Liver (tissue), 9 donors: Measurements from ENCODE around the gene BID. TPM values are rescaled to one million over a fixed set of nuclear protein-coding genes. Genes with fewer than 3 reads are reported as not detected.

Experiments used
- DNase-seq: peaks from one replicate; pipeline ENCODE4 v3.0.0-alpha.2; 2017; ENCODE audit warnings: low spot score
- H3K27ac ChIP-seq, 2 donors: one replicate each; pipeline ENCODE4 v1.7.0; 2013; ENCODE audit warnings: inconsistent platforms in 2 of 2, low read length in 2 of 2, control low read depth in 1 of 2, low read depth in 1 of 2, mild to moderate bottlenecking in 1 of 2
- H3K27me3 ChIP-seq, 4 donors: one replicate each; pipeline versions ENCODE4 v1.6.1 to v1.7.0; 2013; ENCODE audit warnings: low read length in 3 of 4, inconsistent platforms in 1 of 4, mild to moderate bottlenecking in 1 of 4, moderate library complexity in 1 of 4; ENCODE audit not compliant: control insufficient read depth in 4 of 4, insufficient read depth in 4 of 4
- H3K36me3 ChIP-seq, 4 donors: one replicate each; pipeline versions ENCODE4 v1.6.1 to v1.7.0; 2013; ENCODE audit warnings: low read length in 3 of 4, mild to moderate bottlenecking in 3 of 4, low read depth in 1 of 4, moderate library complexity in 1 of 4; ENCODE audit not compliant: control insufficient read depth in 4 of 4, insufficient read depth in 3 of 4
- H3K4me1 ChIP-seq, 4 donors: one replicate each; pipeline versions ENCODE4 v1.6.1 to v1.7.0; 2013; ENCODE audit warnings: low read length in 3 of 4, mild to moderate bottlenecking in 3 of 4, moderate library complexity in 1 of 4; ENCODE audit not compliant: control insufficient read depth in 4 of 4, insufficient read depth in 4 of 4
- H3K4me3 ChIP-seq, 3 donors: one replicate each; pipeline versions ENCODE4 v1.6.1 to v1.7.0; 2013; ENCODE audit warnings: low read length in 3 of 3, control low read depth in 1 of 3, low read depth in 1 of 3, mild to moderate bottlenecking in 1 of 3
- H3K9ac ChIP-seq, 2 donors: one replicate each; pipeline ENCODE4 v1.7.0; 2013; ENCODE audit warnings: low read length in 2 of 2, mild to moderate bottlenecking in 2 of 2, moderate library complexity in 2 of 2, control low read depth in 1 of 2, low read depth in 1 of 2
- H3K9me3 ChIP-seq, 4 donors: one replicate each; pipeline versions ENCODE4 v1.6.1 to v1.7.0; 2013; ENCODE audit warnings: low read length in 3 of 4; ENCODE audit not compliant: control insufficient read depth in 4 of 4
- EGR1 ChIP-seq, 2 donors: IDR thresholded peaks; 2 replicates each; pipeline ENCODE4 v1.6.1; 2016 to 2018; ENCODE audit warnings: antibody characterized with exemption in 2 of 2, low read depth in 2 of 2
- FOXA1 ChIP-seq: IDR thresholded peaks from 2 replicates; pipeline ENCODE4 v1.6.1; 2016; ENCODE audit warnings: antibody characterized with exemption
- FOXA2 ChIP-seq: IDR thresholded peaks from 2 replicates; pipeline ENCODE4 v1.6.1; 2016; ENCODE audit warnings: antibody characterized with exemption
- GABPA ChIP-seq, 2 donors: IDR thresholded peaks in 1 of 2; conservative IDR thresholded peaks in 1 of 2; 2 replicates each; pipeline ENCODE4 v1.6.1; 2016; ENCODE audit warnings: antibody characterized with exemption in 2 of 2, mild to moderate bottlenecking in 1 of 2, moderate library complexity in 1 of 2
- HNF4A ChIP-seq, 2 donors: conservative IDR thresholded peaks; 2 replicates each; pipeline ENCODE4 v1.6.1; 2016; ENCODE audit warnings: antibody characterized with exemption in 2 of 2, mild to moderate bottlenecking in 2 of 2
- HNF4G ChIP-seq: IDR thresholded peaks from 2 replicates; pipeline ENCODE4 v1.6.1; 2016; ENCODE audit warnings: antibody characterized with exemption
- JUND ChIP-seq, 2 donors: IDR thresholded peaks; 2 replicates each; pipeline ENCODE4 v1.6.1; 2016; ENCODE audit warnings: antibody characterized with exemption in 2 of 2
- NR2F2 ChIP-seq: IDR thresholded peaks from 2 replicates; pipeline ENCODE4 v1.6.1; 2016; ENCODE audit warnings: antibody characterized with exemption
- RAD21 ChIP-seq, 2 donors: IDR thresholded peaks; 2 replicates each; pipeline ENCODE4 v1.6.1; 2016; ENCODE audit warnings: antibody characterized with exemption in 2 of 2, mild to moderate bottlenecking in 2 of 2
- RXRA ChIP-seq, 2 donors: IDR thresholded peaks; 2 replicates each; pipeline ENCODE4 v1.6.1; 2017 to 2018; ENCODE audit warnings: antibody characterized with exemption in 2 of 2, mild to moderate bottlenecking in 1 of 2
- SP1 ChIP-seq: IDR thresholded peaks from 2 replicates; pipeline ENCODE4 v1.6.1; 2018; ENCODE audit warnings: antibody characterized with exemption, mild to moderate bottlenecking
- TAF1 ChIP-seq: conservative IDR thresholded peaks from 2 replicates; pipeline ENCODE4 v1.6.1; 2016; ENCODE audit warnings: antibody characterized with exemption, mild to moderate bottlenecking
- YY1 ChIP-seq: IDR thresholded peaks from 2 replicates; pipeline ENCODE4 v1.6.1; 2016; ENCODE audit warnings: antibody characterized with exemption, mild to moderate bottlenecking
- WGBS: extraction: QIAGEN DNeasy Blood & Tissue Kit; methylation state at CpG from one replicate; pipeline ENCODE4 v1.1.7; 2013; 5-methylcytosine and 5-hydroxymethylcytosine counted together
- polyA plus RNA-seq, 2 donors: library from polyadenylated mRNA; stranded (reverse) in 1 of 2; unstranded in 1 of 2; fragments of 200-250 nt in 1 of 2; fragments of >200 nt in 1 of 2; fragmentation: Nextera tagmentation in 1 of 2; extraction: Ambion mirVana in 1 of 2; gene quantifications; one replicate each; pipeline versions ENCODE4 v1.2.1 to v1.2.3, GENCODE V29; 2013 to 2015
- total RNA-seq, 2 donors: library from RNA; depleted of rRNA; stranded (reverse); fragments of >200 nt; gene quantifications; one replicate each; pipeline ENCODE4 v1.2.3, GENCODE V29; 2014
- TF ChIP-seq, protein P1 (sequence below): IDR thresholded peaks from 2 replicates; pipeline ENCODE4 v1.6.1; 2016; ENCODE audit warnings: antibody characterized with exemption
- TF ChIP-seq, protein P2 (sequence below): IDR thresholded peaks from 2 replicates; pipeline ENCODE4 v1.6.1; 2016; ENCODE audit warnings: antibody characterized with exemption
- TF ChIP-seq, protein P3 (sequence below): IDR thresholded peaks from 2 replicates; pipeline ENCODE4 v1.6.1; 2016; ENCODE audit warnings: antibody characterized with exemption
- TF ChIP-seq, protein P4 (sequence below): fragments of 150-350 bp; IDR thresholded peaks from 2 replicates; pipeline ENCODE4 v1.5.1; 2017; ENCODE audit warnings: improper control_type of control experiment, low read depth, low read length; ENCODE audit not compliant: missing input control
- TF ChIP-seq, protein P5 (sequence below): IDR thresholded peaks from 2 replicates; pipeline ENCODE4 v1.6.1; 2016; ENCODE audit warnings: antibody characterized with exemption, mild to moderate bottlenecking
- donor health status: healthy.
- donor health status: healthy.
- donor health status: healthy.
- donor health status: healthy.
- donor health status: healthy.

The BID gene
- total and polyA plus RNA-seq, 4 donors: 28.7 to 66.9 (median 52.6) TPM

DNA sequence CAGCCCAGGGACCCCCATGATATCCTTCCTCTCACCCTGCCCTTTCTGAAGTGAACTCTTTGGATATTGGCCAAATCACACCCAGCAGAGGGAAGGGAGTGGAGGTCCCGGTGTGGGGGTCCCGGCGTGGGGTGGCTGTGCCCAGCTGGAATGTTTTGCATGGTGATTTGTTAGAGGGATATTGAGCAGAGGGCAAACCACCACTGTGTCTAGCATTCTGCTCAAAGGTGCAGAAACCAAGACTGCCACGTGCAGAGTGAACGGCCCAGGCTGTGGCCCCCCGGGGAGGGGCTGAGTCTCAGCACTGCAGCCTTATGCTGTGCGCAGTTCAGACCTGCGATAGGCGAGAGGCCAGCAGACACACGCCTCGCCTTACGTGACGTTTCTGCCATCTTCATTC is 7.9 kb upstream of the BID start:
- H3K4me1 ChIP-seq: peaks cover 8 to 30% (median 19%) of the 10 kb centered on the region in 4 donors
- WGBS: 86% methylated on average over 13 of the region's 13 CpGs
- no peak overlapping the region for H3K4me3 ChIP-seq
- H3K9ac ChIP-seq: no peak overlapping the region
- no peak overlapping the region for H3K27ac ChIP-seq
- TF ChIP-seq, protein P1, sequence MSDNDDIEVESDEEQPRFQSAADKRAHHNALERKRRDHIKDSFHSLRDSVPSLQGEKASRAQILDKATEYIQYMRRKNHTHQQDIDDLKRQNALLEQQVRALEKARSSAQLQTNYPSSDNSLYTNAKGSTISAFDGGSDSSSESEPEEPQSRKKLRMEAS: no peak
- H3K36me3 ChIP-seq: no peaks in the 10 kb centered on the region
- no peaks in the 10 kb centered on the region for H3K27me3 ChIP-seq
- H3K9me3 ChIP-seq: no peaks in the 10 kb centered on the region
- no peak for DNase-seq

DNA sequence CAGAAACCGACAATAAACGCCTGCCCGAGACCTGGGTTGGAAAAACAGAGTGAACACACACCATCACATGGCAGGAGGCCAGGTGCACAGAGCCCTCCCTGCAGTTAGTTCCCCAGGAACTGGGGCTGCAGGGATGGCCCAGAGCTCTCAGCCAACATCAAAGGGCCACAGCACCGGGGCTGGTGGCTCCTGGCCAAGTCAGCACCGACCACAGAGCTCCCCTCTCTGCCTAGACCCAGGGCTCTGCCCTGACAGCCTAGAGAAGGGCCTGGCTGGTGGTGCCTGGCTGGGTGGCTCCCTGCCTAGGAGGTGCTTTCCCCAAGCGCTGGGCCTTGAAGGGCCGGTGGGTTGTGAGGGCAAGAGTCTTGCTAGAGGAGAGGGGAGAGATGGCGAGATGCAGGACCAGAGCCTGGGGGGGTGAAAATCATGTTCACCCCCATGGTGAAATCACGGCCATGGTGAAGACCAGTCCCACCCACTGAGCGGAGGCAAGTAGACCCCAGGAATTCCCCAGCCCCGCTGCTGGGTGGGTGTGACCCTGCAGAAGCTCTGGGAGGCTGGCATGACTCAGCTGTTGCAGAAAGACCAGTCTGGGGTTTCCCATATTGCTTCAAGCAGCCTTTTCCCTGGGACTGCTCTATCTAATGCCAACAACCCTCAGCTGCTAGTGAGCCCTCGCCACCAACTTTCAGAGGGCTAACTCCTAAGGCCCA is 7.2 kb upstream of the BID start:
- peaks cover 4 to 25% (median 17%) of the 10 kb centered on the region in 4 donors for H3K4me1 ChIP-seq

More for the DNA sequence above, 7.2 kb upstream of the BID start:
- no peak for DNase-seq
- no peak for TF ChIP-seq EGR1 (IDR thresholded peaks at IDR 0.05; ENCODE audit: low read depth in 2 of 2)
- no peak for TF ChIP-seq RAD21 (IDR thresholded peaks at IDR 0.05)
- TF ChIP-seq, protein P2, sequence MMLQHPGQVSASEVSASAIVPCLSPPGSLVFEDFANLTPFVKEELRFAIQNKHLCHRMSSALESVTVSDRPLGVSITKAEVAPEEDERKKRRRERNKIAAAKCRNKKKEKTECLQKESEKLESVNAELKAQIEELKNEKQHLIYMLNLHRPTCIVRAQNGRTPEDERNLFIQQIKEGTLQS: no peak
- no peak for TF ChIP-seq TAF1
- TF ChIP-seq FOXA2: no peak
- no peak for TF ChIP-seq JUND (IDR thresholded peaks at IDR 0.05)
- TF ChIP-seq, protein P1: no peak
- no peak for TF ChIP-seq YY1
- no peak for TF ChIP-seq GABPA (IDR thresholded peaks at IDR 0.05 in 1 of 2, conservative IDR thresholded peaks at IDR 0.05 in 1 of 2)
- TF ChIP-seq, protein P3, sequence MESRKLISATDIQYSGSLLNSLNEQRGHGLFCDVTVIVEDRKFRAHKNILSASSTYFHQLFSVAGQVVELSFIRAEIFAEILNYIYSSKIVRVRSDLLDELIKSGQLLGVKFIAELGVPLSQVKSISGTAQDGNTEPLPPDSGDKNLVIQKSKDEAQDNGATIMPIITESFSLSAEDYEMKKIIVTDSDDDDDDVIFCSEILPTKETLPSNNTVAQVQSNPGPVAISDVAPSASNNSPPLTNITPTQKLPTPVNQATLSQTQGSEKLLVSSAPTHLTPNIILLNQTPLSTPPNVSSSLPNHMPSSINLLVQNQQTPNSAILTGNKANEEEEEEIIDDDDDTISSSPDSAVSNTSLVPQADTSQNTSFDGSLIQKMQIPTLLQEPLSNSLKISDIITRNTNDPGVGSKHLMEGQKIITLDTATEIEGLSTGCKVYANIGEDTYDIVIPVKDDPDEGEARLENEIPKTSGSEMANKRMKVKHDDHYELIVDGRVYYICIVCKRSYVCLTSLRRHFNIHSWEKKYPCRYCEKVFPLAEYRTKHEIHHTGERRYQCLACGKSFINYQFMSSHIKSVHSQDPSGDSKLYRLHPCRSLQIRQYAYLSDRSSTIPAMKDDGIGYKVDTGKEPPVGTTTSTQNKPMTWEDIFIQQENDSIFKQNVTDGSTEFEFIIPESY: no peak
- TF ChIP-seq, protein P4, sequence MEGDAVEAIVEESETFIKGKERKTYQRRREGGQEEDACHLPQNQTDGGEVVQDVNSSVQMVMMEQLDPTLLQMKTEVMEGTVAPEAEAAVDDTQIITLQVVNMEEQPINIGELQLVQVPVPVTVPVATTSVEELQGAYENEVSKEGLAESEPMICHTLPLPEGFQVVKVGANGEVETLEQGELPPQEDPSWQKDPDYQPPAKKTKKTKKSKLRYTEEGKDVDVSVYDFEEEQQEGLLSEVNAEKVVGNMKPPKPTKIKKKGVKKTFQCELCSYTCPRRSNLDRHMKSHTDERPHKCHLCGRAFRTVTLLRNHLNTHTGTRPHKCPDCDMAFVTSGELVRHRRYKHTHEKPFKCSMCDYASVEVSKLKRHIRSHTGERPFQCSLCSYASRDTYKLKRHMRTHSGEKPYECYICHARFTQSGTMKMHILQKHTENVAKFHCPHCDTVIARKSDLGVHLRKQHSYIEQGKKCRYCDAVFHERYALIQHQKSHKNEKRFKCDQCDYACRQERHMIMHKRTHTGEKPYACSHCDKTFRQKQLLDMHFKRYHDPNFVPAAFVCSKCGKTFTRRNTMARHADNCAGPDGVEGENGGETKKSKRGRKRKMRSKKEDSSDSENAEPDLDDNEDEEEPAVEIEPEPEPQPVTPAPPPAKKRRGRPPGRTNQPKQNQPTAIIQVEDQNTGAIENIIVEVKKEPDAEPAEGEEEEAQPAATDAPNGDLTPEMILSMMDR: no peak
- TF ChIP-seq NR2F2: no peak
- TF ChIP-seq, protein P5, sequence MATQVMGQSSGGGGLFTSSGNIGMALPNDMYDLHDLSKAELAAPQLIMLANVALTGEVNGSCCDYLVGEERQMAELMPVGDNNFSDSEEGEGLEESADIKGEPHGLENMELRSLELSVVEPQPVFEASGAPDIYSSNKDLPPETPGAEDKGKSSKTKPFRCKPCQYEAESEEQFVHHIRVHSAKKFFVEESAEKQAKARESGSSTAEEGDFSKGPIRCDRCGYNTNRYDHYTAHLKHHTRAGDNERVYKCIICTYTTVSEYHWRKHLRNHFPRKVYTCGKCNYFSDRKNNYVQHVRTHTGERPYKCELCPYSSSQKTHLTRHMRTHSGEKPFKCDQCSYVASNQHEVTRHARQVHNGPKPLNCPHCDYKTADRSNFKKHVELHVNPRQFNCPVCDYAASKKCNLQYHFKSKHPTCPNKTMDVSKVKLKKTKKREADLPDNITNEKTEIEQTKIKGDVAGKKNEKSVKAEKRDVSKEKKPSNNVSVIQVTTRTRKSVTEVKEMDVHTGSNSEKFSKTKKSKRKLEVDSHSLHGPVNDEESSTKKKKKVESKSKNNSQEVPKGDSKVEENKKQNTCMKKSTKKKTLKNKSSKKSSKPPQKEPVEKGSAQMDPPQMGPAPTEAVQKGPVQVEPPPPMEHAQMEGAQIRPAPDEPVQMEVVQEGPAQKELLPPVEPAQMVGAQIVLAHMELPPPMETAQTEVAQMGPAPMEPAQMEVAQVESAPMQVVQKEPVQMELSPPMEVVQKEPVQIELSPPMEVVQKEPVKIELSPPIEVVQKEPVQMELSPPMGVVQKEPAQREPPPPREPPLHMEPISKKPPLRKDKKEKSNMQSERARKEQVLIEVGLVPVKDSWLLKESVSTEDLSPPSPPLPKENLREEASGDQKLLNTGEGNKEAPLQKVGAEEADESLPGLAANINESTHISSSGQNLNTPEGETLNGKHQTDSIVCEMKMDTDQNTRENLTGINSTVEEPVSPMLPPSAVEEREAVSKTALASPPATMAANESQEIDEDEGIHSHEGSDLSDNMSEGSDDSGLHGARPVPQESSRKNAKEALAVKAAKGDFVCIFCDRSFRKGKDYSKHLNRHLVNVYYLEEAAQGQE: no peak
- TF ChIP-seq HNF4A (conservative IDR thresholded peaks at IDR 0.05): no peak
- no peak for TF ChIP-seq RXRA (IDR thresholded peaks at IDR 0.05)
- no peak for TF ChIP-seq FOXA1
- no peak for TF ChIP-seq HNF4G
- no peak for TF ChIP-seq SP1
- Histone ChIP-seq H3K27ac (no peak overlapping the region), H3K27me3 (no peaks in the 10 kb centered on the region), H3K36me3 (no peaks in the 10 kb centered on the region), H3K9ac (no peak overlapping the region), H3K4me3 (no peak overlapping the region), H3K9me3 (no peaks in the 10 kb centered on the region)
- 53% methylated on average over 12 of the region's 12 CpGs for whole genome bisulfite sequencing
